22Rv1 (cell line): ENCODE measurements around the gene CACNB2.

Source experiments
- ZFX ChIP-seq: fragments of 450-650 bp; IDR thresholded peaks from 2 replicates; pipeline ENCODE4 v1.6.1; 2017; ENCODE audit warnings: antibody characterized with exemption, borderline replicate concordance
- TF ChIP-seq, protein P1 (sequence below): fragments of 450-650 bp; IDR thresholded peaks from 2 replicates; pipeline ENCODE4 v1.5.1; 2017; ENCODE audit warnings: mild to moderate bottlenecking

DNA sequence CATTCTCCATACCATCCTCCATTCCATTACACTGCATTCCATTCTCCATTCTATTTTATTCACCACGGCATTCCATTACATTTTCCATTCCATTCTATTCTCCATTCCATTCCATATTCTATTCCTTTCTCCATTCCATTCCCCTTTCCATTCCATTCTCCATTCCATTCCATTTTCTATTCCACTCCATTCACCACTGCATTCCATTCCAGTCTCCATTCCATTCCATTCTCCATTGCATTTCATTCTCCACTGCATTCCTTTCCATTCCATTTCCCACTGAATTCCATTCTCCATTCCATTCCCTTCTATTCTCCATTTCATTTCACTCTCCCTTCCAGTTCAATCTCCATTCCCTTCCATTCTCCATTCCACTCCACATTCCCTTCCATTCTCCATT, 431.6 kb downstream of the CACNB2 start:
- TF ChIP-seq, protein P1, sequence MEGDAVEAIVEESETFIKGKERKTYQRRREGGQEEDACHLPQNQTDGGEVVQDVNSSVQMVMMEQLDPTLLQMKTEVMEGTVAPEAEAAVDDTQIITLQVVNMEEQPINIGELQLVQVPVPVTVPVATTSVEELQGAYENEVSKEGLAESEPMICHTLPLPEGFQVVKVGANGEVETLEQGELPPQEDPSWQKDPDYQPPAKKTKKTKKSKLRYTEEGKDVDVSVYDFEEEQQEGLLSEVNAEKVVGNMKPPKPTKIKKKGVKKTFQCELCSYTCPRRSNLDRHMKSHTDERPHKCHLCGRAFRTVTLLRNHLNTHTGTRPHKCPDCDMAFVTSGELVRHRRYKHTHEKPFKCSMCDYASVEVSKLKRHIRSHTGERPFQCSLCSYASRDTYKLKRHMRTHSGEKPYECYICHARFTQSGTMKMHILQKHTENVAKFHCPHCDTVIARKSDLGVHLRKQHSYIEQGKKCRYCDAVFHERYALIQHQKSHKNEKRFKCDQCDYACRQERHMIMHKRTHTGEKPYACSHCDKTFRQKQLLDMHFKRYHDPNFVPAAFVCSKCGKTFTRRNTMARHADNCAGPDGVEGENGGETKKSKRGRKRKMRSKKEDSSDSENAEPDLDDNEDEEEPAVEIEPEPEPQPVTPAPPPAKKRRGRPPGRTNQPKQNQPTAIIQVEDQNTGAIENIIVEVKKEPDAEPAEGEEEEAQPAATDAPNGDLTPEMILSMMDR, result no peak
- no peak for TF ChIP-seq ZFX
